A549 (cell line): Measurements from ENCODE around the gene SLCO4A1. TPM values are rescaled to one million over a fixed set of nuclear protein-coding genes. Genes with fewer than 3 reads are reported as not detected.
A peak's percentile ranks its signal among the peaks of the same experiment; 100 is the strongest.

ENCODE experiments used
- ATAC-seq, 2 experiments: fragments of 200-7000 bp in 1 of 2; fragments of >200 bp in 1 of 2; cut with Nextera tagmentation in 1 of 2; cut with Tn5 transposase in 1 of 2; 3 replicates each; pipeline versions ENCODE4 v1.8.0 to v1.9.1; 2018 to 2020; ENCODE audit warnings: mild to moderate bottlenecking in 1 of 2, moderate library complexity in 1 of 2
- CTCF ChIA-PET: fragments of 300-600 bp; sonication (Branson Sonifier 250); formaldehyde crosslinking; extraction: SDS; loops from one replicate; lab custom pipeline; 2021; ENCODE audit warnings: antibody characterized with exemption, inconsistent platforms; lab: Yijun Ruan, JAX
- POLR2A ChIA-PET: fragments of 350-600 bp; formaldehyde crosslinking; extraction: SDS; loops from one replicate; lab custom pipeline; 2021; ENCODE audit warnings: antibody characterized with exemption, inconsistent platforms; lab: Yijun Ruan, JAX
- DNase-seq, 2 experiments: peaks; one replicate each; pipeline versions ENCODE4 v3.0.0 to v3.0.0-alpha.2; 2011 to 2016; ENCODE audit warnings: low read depth in 1 of 2, low spot score in 1 of 2
- FAIRE-seq: peaks from 2 replicates; lab custom pipeline; 2011; peaks lifted over from hg19 to GRCh38; lab: Jason Lieb, UNC
- H3K27ac ChIP-seq, 2 experiments: fragments of >200 bp; sonication (Bioruptor Twin); formaldehyde crosslinking; 3 replicates each; pipeline ENCODE4 v1.5.1; 2016 to 2017
- H3K4me1 ChIP-seq: fragments of >200 bp; sonication (Bioruptor Twin); formaldehyde crosslinking; 3 replicates; pipeline ENCODE4 v1.6.1; 2016
- H3K4me2 ChIP-seq: fragments of >200 bp; sonication (Bioruptor Twin); formaldehyde crosslinking; 3 replicates; pipeline ENCODE4 v1.6.1; 2016
- H3K4me3 ChIP-seq: fragments of >200 bp; sonication (Bioruptor Twin); formaldehyde crosslinking; 3 replicates; pipeline ENCODE4 v1.5.1; 2016
- H3K9me3 ChIP-seq: fragments of >200 bp; sonication (Bioruptor Twin); formaldehyde crosslinking; 3 replicates; pipeline ENCODE4 v1.6.1; 2016
- CBX2 ChIP-seq: fragments of 200-600 bp; sonication (generic); IDR thresholded peaks from 2 replicates; pipeline ENCODE4 v1.6.1; 2016; ENCODE audit warnings: low read depth, mild to moderate bottlenecking, borderline replicate concordance
- CHD2 ChIP-seq: fragments of 150-350 bp; IDR thresholded peaks from 2 replicates; pipeline ENCODE4 v1.6.1; 2014; ENCODE audit warnings: low read length; ENCODE audit not compliant: partially characterized antibody
- EHMT2 ChIP-seq: fragments of 200-600 bp; sonication (generic); IDR thresholded peaks from 2 replicates; pipeline ENCODE4 v1.6.1; 2016; ENCODE audit warnings: antibody characterized with exemption, low read depth, mild to moderate bottlenecking, moderate library complexity
- FOSB ChIP-seq: fragments of 250-450 bp; sonication (Bioruptor Pico); IDR thresholded peaks from 2 replicates; pipeline ENCODE4 v1.5.0; 2020; ENCODE audit warnings: mild to moderate bottlenecking, moderate library complexity
- HDAC2 ChIP-seq: fragments of 200-600 bp; sonication (generic); IDR thresholded peaks from 2 replicates; pipeline ENCODE4 v1.6.1; 2016
- HOXB13 ChIP-seq: fragments of 250-450 bp; sonication (Bioruptor Pico); IDR thresholded peaks from 2 replicates; pipeline ENCODE4 v1.5.0; 2020; ENCODE audit warnings: low read depth, mild to moderate bottlenecking, moderate library complexity
- MAZ ChIP-seq: fragments of 150-350 bp; IDR thresholded peaks from 2 replicates; pipeline ENCODE4 v1.6.1; 2014; ENCODE audit warnings: antibody characterized with exemption, low read depth, low read length, borderline replicate concordance
- MYC ChIP-seq: IDR thresholded peaks from 2 replicates; pipeline ENCODE4 v1.6.1; 2012; ENCODE audit warnings: mild to moderate bottlenecking, inconsistent platforms, low read length, improper control_type of control experiment, borderline replicate concordance
- NR3C1 ChIP-seq: fragments of >200 bp; sonication (Bioruptor Twin); formaldehyde crosslinking; IDR thresholded peaks from 3 replicates; pipeline ENCODE4 v1.6.1; 2017
- RAD21 ChIP-seq, 2 experiments: fragments of >200 bp in 1 of 2; sonication (Bioruptor Twin) in 1 of 2; formaldehyde crosslinking in 1 of 2; IDR thresholded peaks in 1 of 2; conservative IDR thresholded peaks in 1 of 2; 2 replicates in 1 of 2; 3 replicates in 1 of 2; pipeline ENCODE4 v1.6.1; 2012 to 2018; ENCODE audit warnings: inconsistent platforms in 1 of 2
- RARB ChIP-seq: fragments of 250-450 bp; sonication (Bioruptor Pico); IDR thresholded peaks from 2 replicates; pipeline ENCODE4 v1.8.0; 2021; ENCODE audit warnings: mild to moderate bottlenecking, moderate library complexity
- RCOR1 ChIP-seq: fragments of 150-350 bp; IDR thresholded peaks from 2 replicates; pipeline ENCODE4 v1.6.1; 2014; ENCODE audit warnings: antibody characterized with exemption, low read length, low read depth
- SMC3 ChIP-seq: fragments of >200 bp; sonication (Bioruptor Twin); formaldehyde crosslinking; IDR thresholded peaks from 3 replicates; pipeline ENCODE4 v1.6.1; 2018; ENCODE audit warnings: inconsistent platforms
- TFCP2L1 ChIP-seq: fragments of 250-450 bp; sonication (Bioruptor Pico); IDR thresholded peaks from 2 replicates; pipeline ENCODE4 v1.5.0; 2021; ENCODE audit warnings: mild to moderate bottlenecking
- WGBS: methylation state at CpG from one replicate; pipeline ENCODE4 v1.1.6; 2017; ENCODE audit errors: missing lambda C conversion rate; 5-methylcytosine and 5-hydroxymethylcytosine counted together
- polyA plus RNA-seq, 4 experiments: library from polyadenylated mRNA; depleted of rRNA in 3 of 4; stranded (reverse); fragments of >200 nt; fragmentation: RNase III in 1 of 4; extraction: RNeasy Plus Mini Kit Qiagen cat#74134 plus additional on column Dnase treatment in 1 of 4; gene quantifications; 2 replicates in 3 of 4; 3 replicates in 1 of 4; pipeline ENCODE4 v1.2.3, GENCODE V29; 2011 to 2017
- TF ChIP-seq, protein P1 (sequence below): fragments of >200 bp; sonication (Bioruptor Twin); formaldehyde crosslinking; IDR thresholded peaks from 2 replicates; pipeline ENCODE4 v1.6.1; 2016
- TF ChIP-seq, protein P2 (sequence below): fragments of >200 bp; sonication (Bioruptor Twin); formaldehyde crosslinking; IDR thresholded peaks from 3 replicates; pipeline ENCODE4 v1.5.1; 2016

Gene SLCO4A1
- polyA plus RNA-seq, 2 of the 4 experiments (the other 2 are of a cell fraction) = 1.3 to 11.2 TPM

DNA sequence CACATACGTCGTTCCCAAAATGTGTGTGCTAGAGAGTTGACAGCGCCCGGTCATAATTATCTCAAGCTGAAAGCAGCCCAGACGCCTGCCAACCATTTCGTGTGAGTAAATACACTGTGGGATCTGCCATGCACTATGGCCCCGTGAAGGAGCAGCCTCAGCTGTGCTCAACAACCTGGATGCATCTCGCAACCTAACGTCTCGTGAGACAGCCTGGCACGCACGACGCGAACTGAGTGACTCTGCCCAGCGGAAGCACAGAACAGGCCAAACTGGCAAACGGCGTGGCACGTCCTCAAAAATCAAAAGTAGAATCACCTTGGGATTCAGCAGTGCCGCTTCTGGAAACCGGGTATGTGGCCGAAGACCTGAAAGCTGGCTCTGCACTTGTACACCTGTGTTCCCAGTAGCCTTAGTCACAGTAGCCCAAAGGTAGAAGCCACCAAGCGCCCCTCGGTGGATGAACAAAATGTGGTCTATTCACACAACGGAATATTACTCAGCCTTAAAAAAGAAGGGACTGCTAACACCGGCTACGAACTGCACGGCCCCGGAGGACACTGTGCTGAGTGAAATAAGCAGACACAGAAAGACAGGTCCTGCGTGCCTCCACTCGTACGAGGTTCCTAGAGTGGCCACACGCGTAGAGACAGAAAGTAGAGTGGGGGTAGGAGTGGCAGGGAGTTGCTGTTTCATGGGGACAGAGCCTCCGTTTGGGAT, 27.2 kb upstream of the SLCO4A1 start:
- ATAC-seq = no peak
- Histone ChIP-seq H3K27ac (no peak overlapping the region), H3K4me2 (no peak overlapping the region), H3K9me3 (peaks cover 7% of the 10 kb centered on the region; the same call in 1 of the 3 replicates), H3K4me1 (peaks cover 16% of the 10 kb centered on the region; the same call in 2 of the 3 replicates), H3K4me3 (no peak overlapping the region)
- ChIA-PET CTCF (interaction anchor here (0.8 to 1.9 kb wide), 7 partner anchors 9 to 205 kb away, joined by 3 to 8 read pairs (median 3); no protein-coding TSS in a partner anchor), POLR2A (interaction anchor here (0.9 kb wide), 1 partner anchor 8 kb away, joined by 3 read pairs; no protein-coding TSS in a partner anchor)
- DNase-seq = no peak
- FAIRE-seq = no peak
- WGBS = 76% methylated on average over 34 of the region's 34 CpGs
- no peak for TF ChIP-seq HOXB13 (CRISPR knock-in tag)

DNA sequence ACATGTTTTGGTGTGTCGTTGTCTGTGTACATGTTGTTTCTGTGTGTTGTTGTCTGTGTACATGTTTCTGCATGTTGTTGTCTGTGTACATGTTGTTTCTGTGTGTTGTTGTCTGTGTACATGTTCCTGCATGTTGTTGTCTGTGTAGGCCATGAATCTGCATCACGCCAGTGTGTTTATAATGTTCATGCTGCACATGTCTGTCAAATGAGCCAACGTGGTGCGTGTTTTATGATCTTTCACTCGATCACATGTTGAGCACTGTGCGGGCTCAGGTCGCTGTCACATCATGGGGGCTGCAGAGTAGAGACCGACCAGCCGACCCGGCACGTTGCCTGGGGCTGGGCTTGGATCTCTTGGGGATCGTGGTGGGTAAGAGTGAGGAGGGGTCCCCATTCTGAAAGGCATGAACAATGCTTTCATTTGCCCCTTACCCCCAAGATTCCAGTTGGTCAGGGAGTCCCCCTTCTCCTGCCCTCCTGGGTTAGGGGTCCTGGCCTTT, 26.5 kb upstream of the SLCO4A1 start:
- DNase-seq = no peak

DNA sequence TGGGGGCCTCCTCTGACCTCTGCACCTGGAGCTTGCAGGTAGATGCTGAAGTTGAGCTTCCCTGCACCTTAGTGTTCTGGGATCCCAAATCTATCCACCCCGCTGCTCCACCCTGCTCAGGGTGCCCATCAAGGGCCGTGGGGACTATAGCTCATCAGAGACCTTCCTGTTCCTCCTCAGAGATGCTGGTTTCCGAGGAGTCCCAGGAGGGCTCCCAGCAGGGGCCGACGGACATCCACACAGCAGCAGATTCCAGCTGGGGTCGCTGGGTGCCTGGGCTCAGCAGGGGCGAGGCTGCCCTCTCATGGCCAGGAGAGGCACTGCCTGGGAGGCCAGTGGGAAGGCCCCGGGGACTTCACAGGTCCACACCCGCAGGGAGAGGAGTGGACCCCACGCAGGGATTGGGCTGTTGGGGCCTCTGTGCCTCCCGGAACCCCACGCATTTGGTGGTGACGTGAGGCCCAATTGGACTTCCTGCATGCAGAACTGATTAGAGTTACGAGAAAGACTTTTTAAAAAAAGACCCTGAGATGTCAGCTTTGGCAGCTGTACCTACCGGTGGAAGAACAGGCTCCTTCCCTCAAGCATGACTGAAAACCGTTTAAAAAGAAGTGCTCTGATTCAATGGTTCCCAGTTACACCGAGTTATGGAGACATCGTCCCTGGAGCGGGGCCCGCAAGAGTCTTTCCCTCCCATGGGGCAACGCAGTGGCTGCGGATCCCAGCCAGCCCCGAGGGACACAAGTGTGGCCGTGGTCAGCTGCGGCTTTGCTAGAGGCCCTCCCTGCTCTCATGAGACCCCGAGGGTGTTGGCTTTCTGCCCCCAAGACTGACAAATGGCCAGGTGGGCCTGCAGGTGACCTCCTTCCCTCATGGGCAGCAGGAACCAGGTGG, 25.3 kb upstream of the SLCO4A1 start:
- POLR2A ChIA-PET = no interaction called here
- H3K27ac ChIP-seq = no peak overlapping the region

More for the DNA sequence above, 26.5 kb upstream of the SLCO4A1 start:
- Histone ChIP-seq H3K4me2 (no peak overlapping the region), H3K9me3 (peaks cover 4% of the 10 kb centered on the region; the same call in 1 of the 3 replicates), H3K27ac (no peak overlapping the region), H3K4me1 (peaks cover 16% of the 10 kb centered on the region; the same call in 2 of the 3 replicates), H3K4me3 (no peak overlapping the region)
- CTCF ChIA-PET = interaction anchor here (1.0 to 2.5 kb wide), 19 partner anchors 10 to 222 kb away, joined by 3 to 37 read pairs (median 5); no protein-coding TSS in a partner anchor
- FAIRE-seq (no peak), ATAC-seq (no peak)
- POLR2A ChIA-PET = no interaction called here
- TF ChIP-seq CHD2 (no peak), SMC3 (no peak), EHMT2 (no peak), HDAC2 (no peak), NR3C1 (no peak), CBX2 (no peak), RARB (CRISPR knock-in tag) (no peak), RCOR1 (no peak), MYC (no peak), MAZ (no peak), FOSB (CRISPR knock-in tag) (no peak)
- TF ChIP-seq, protein P1, sequence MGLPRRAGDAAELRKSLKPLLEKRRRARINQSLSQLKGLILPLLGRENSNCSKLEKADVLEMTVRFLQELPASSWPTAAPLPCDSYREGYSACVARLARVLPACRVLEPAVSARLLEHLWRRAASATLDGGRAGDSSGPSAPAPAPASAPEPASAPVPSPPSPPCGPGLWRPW = no peak
- TF ChIP-seq, protein P2, sequence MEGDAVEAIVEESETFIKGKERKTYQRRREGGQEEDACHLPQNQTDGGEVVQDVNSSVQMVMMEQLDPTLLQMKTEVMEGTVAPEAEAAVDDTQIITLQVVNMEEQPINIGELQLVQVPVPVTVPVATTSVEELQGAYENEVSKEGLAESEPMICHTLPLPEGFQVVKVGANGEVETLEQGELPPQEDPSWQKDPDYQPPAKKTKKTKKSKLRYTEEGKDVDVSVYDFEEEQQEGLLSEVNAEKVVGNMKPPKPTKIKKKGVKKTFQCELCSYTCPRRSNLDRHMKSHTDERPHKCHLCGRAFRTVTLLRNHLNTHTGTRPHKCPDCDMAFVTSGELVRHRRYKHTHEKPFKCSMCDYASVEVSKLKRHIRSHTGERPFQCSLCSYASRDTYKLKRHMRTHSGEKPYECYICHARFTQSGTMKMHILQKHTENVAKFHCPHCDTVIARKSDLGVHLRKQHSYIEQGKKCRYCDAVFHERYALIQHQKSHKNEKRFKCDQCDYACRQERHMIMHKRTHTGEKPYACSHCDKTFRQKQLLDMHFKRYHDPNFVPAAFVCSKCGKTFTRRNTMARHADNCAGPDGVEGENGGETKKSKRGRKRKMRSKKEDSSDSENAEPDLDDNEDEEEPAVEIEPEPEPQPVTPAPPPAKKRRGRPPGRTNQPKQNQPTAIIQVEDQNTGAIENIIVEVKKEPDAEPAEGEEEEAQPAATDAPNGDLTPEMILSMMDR = no peak
- WGBS = 84% methylated on average over 12 of the region's 12 CpGs

More for the DNA sequence above, 25.3 kb upstream of the SLCO4A1 start:
- peak; percentile 71 to 85 for DNase-seq
- TF ChIP-seq TFCP2L1 (CRISPR knock-in tag) = no peak
- TF ChIP-seq SMC3 = peak; percentile 83
- TF ChIP-seq RAD21 (conservative IDR thresholded peaks at IDR 0.05 in 1 of 2, IDR thresholded peaks at IDR 0.05 in 1 of 2) = peak; percentile 93
- TF ChIP-seq CHD2 = no peak
- TF ChIP-seq, protein P2 = peak; percentile 87
- TF ChIP-seq, all 56 proteins: peak for 3
- FAIRE-seq = no peak
- no peak overlapping the region for H3K4me3 ChIP-seq
- peak; percentile 92 to 99 for ATAC-seq
- CTCF ChIA-PET = interaction anchor here (0.7 to 3.1 kb wide), 71 partner anchors 9 to 615 kb away, joined by 3 to 63 read pairs (median 5); no protein-coding TSS in a partner anchor
- WGBS = 39% methylated on average over 25 of the region's 26 CpGs
- no peaks in the 10 kb centered on the region for H3K9me3 ChIP-seq
- H3K4me2 ChIP-seq = peak overlapping the region; percentile 33; the same call in 1 of the 3 replicates
- peaks cover 16% of the 10 kb centered on the region; the same call in 2 of the 3 replicates for H3K4me1 ChIP-seq
